Neural progenitor cell (in vitro differentiated cells): Measurements from ENCODE around the gene C10orf71. TPM values are rescaled to one million over a fixed set of nuclear protein-coding genes. Genes with fewer than 3 reads are reported as not detected.

Source experiments
- DNase-seq: peaks from one replicate; pipeline ENCODE4 v3.0.0-alpha.2; 2016; ENCODE audit warnings: low spot score
- H2AFZ ChIP-seq: fragments of 200-600 bp; sonication (generic); replicated peaks from 2 replicates; pipeline ENCODE4 v1.6.1; 2016; ENCODE audit warnings: antibody characterized with exemption
- H3F3A ChIP-seq: fragments of 200-600 bp; sonication (generic); 2 replicates; pipeline ENCODE4 v1.6.1; 2016; ENCODE audit warnings: antibody characterized with exemption, low read depth
- H3K27ac ChIP-seq: fragments of 200-600 bp; sonication (generic); 2 replicates; pipeline ENCODE4 v1.5.1; 2016; ENCODE audit warnings: mild to moderate bottlenecking
- H3K27me3 ChIP-seq: fragments of 200-600 bp; sonication (generic); 2 replicates; pipeline ENCODE4 v1.6.1; 2016; ENCODE audit warnings: mild to moderate bottlenecking, moderate library complexity
- H3K36me3 ChIP-seq: fragments of 200-600 bp; sonication (generic); 2 replicates; pipeline ENCODE4 v1.5.1; 2016
- H3K4me1 ChIP-seq: fragments of 200-600 bp; sonication (generic); 2 replicates; pipeline ENCODE4 v1.6.1; 2016; ENCODE audit warnings: mixed run types
- H3K4me2 ChIP-seq: fragments of 200-600 bp; sonication (generic); 2 replicates; pipeline ENCODE4 v1.6.1; 2016
- H3K4me3 ChIP-seq: fragments of 200-600 bp; sonication (generic); 2 replicates; pipeline ENCODE4 v1.5.1; 2016
- H3K79me2 ChIP-seq: fragments of 200-600 bp; sonication (generic); 2 replicates; pipeline ENCODE4 v1.6.1; 2016; ENCODE audit warnings: low read depth
- H3K9ac ChIP-seq: fragments of 200-600 bp; sonication (generic); 2 replicates; pipeline ENCODE4 v1.6.1; 2016
- H3K9me3 ChIP-seq: fragments of 200-600 bp; sonication (generic); 2 replicates; pipeline ENCODE4 v1.5.1; 2016; ENCODE audit warnings: low read depth
- H4K20me1 ChIP-seq: fragments of 200-600 bp; sonication (generic); 2 replicates; pipeline ENCODE4 v1.6.1; 2016; ENCODE audit warnings: low read depth
- H3K27ac Mint-ChIP-seq: 3 replicates; pipeline ENCODE4 v1.8.0; 2021; ENCODE audit warnings: mixed read lengths
- H3K27me3 Mint-ChIP-seq: 2 replicates; pipeline ENCODE4 v1.8.0; 2022; ENCODE audit warnings: low read depth, mild to moderate bottlenecking, inconsistent platforms, moderate library complexity, mixed read lengths; ENCODE audit not compliant: insufficient read depth
- H3K36me3 Mint-ChIP-seq: 3 replicates; pipeline ENCODE4 v1.8.0; 2021; ENCODE audit warnings: mixed read lengths
- H3K4me1 Mint-ChIP-seq: 3 replicates; pipeline ENCODE4 v1.8.0; 2021; ENCODE audit warnings: mixed read lengths
- H3K4me3 Mint-ChIP-seq: 3 replicates; pipeline ENCODE4 v1.8.0; 2021; ENCODE audit warnings: mild to moderate bottlenecking, moderate library complexity, mixed read lengths
- H3K9me3 Mint-ChIP-seq: 3 replicates; pipeline ENCODE4 v1.8.0; 2020; ENCODE audit warnings: mixed read lengths
- CTCF ChIP-seq: fragments of 200-600 bp; sonication (generic); IDR thresholded peaks from 2 replicates; pipeline ENCODE4 v1.5.1; 2017; ENCODE audit warnings: antibody characterized with exemption, mild to moderate bottlenecking
- EZH2 ChIP-seq: fragments of 200-600 bp; sonication (generic); IDR thresholded peaks from 2 replicates; pipeline ENCODE4 v1.6.1; 2017; ENCODE audit warnings: antibody characterized with exemption, mild to moderate bottlenecking, moderate library complexity
- EZH2phosphoT487 ChIP-seq: fragments of 200-600 bp; sonication (generic); IDR thresholded peaks from 2 replicates; pipeline ENCODE4 v1.6.1; 2017; ENCODE audit warnings: antibody characterized with exemption
- total RNA-seq: library from RNA; depleted of rRNA; stranded (reverse); fragments of >200 nt; gene quantifications from 2 replicates; pipeline ENCODE4 v1.2.3, GENCODE V29; 2015; ENCODE audit warnings: low replicate concordance

C10orf71 gene
- total RNA-seq, 1 donor from 2014 or later, result not detected

- Histone ChIP-seq H3K79me2 (no peaks in the 10 kb centered on the region), H3K27ac (no peak overlapping the region), H3K9me3 (peaks cover 13% of the 10 kb centered on the region), H2AFZ (no peak overlapping the region), H3K4me3 (no peak overlapping the region), H3F3A (no peaks in the 10 kb centered on the region), H3K27me3 (no peaks in the 10 kb centered on the region), H3K9ac (no peak overlapping the region), H3K4me2 (no peak overlapping the region), H3K4me1 (no peaks in the 10 kb centered on the region), H3K36me3 (no peaks in the 10 kb centered on the region), H4K20me1 (no peaks in the 10 kb centered on the region)
- H3K27me3 Mint-ChIP-seq, result peaks cover 7% of the 10 kb centered on the region
- H3K27ac Mint-ChIP-seq, result no peak overlapping the region
- peaks cover 26% of the 10 kb centered on the region for H3K9me3 Mint-ChIP-seq
- H3K4me3 Mint-ChIP-seq, result no peak overlapping the region
- DNase-seq, result no peak
- H3K4me1 Mint-ChIP-seq, result no peaks in the 10 kb centered on the region
- TF ChIP-seq EZH2, result no peak
- no peak for TF ChIP-seq CTCF
- H3K36me3 Mint-ChIP-seq, result no peaks in the 10 kb centered on the region
Measured at GRCh38 chr10:49265885-49266284, 33.1 kb upstream of the C10orf71 start.

GRCh38 chr10:49268185-49268584 is 30.8 kb upstream of the C10orf71 start:
- TF ChIP-seq EZH2phosphoT487 (no peak), CTCF (no peak), EZH2 (no peak)
- peaks cover 7% of the 10 kb centered on the region for H3K27me3 Mint-ChIP-seq
- H3K9ac ChIP-seq, result no peak overlapping the region
- peaks cover 26% of the 10 kb centered on the region for H3K9me3 Mint-ChIP-seq
- no peak overlapping the region for H3K4me2 ChIP-seq
- H3K79me2 ChIP-seq, result no peaks in the 10 kb centered on the region
- no peaks in the 10 kb centered on the region for H3K4me1 ChIP-seq
- no peaks in the 10 kb centered on the region for H3K36me3 ChIP-seq
- H4K20me1 ChIP-seq, result no peaks in the 10 kb centered on the region
- DNase-seq, result no peak
- H3K27ac ChIP-seq, result no peak overlapping the region
- no peak overlapping the region for H3K4me3 ChIP-seq
- no peaks in the 10 kb centered on the region for H3K4me1 Mint-ChIP-seq
- H3F3A ChIP-seq, result no peaks in the 10 kb centered on the region
- H2AFZ ChIP-seq, result no peak overlapping the region
- no peak overlapping the region for H3K4me3 Mint-ChIP-seq
- no peaks in the 10 kb centered on the region for H3K36me3 Mint-ChIP-seq
- no peak overlapping the region for H3K27ac Mint-ChIP-seq
- peaks cover 13% of the 10 kb centered on the region for H3K9me3 ChIP-seq
- H3K27me3 ChIP-seq, result no peaks in the 10 kb centered on the region

- no peaks in the 10 kb centered on the region for H3F3A ChIP-seq
- no peaks in the 10 kb centered on the region for H3K27me3 ChIP-seq
- peaks cover 9% of the 10 kb centered on the region for H3K27me3 Mint-ChIP-seq
- H3K9me3 Mint-ChIP-seq, result peaks cover 23% of the 10 kb centered on the region
- no peaks in the 10 kb centered on the region for H3K4me1 ChIP-seq
- no peaks in the 10 kb centered on the region for H3K36me3 Mint-ChIP-seq
- DNase-seq, result no peak
- no peak overlapping the region for H3K27ac ChIP-seq
- TF ChIP-seq EZH2phosphoT487 (no peak), CTCF (no peak), EZH2 (no peak)
- no peak overlapping the region for H3K27ac Mint-ChIP-seq
- no peak overlapping the region for H3K9ac ChIP-seq
- no peaks in the 10 kb centered on the region for H3K79me2 ChIP-seq
- H3K4me3 Mint-ChIP-seq, result no peak overlapping the region
- no peaks in the 10 kb centered on the region for H3K4me1 Mint-ChIP-seq
- H3K4me3 ChIP-seq, result no peak overlapping the region
- H4K20me1 ChIP-seq, result no peaks in the 10 kb centered on the region
- H3K4me2 ChIP-seq, result no peak overlapping the region
- peaks cover 13% of the 10 kb centered on the region for H3K9me3 ChIP-seq
- no peak overlapping the region for H2AFZ ChIP-seq
- no peaks in the 10 kb centered on the region for H3K36me3 ChIP-seq
Measured at GRCh38 chr10:49269523-49269922, 29.4 kb upstream of the C10orf71 start.
